HL-60/S4 treated with phorbol 12-myristate 13-acetate at 8.2 ng/mL for 4 days and 3 days (cell line): Measurements from ENCODE around the gene USP5.
"Not testable (repeated sequence)": the region's sequence is repeated elsewhere in the genome, so short reads cannot be mapped to it uniquely, and the experiment has no call there.

Source experiments
- in situ Hi-C: fragments of 300-500 bp; cut with MboI; formaldehyde crosslinking; loops from 2 replicates; pipeline ENCODE4 v1.15.0; 2022; ENCODE audit warnings: low sequenced_read_pairs

USP5 gene

GRCh38 chr12:6861391-6861790 lies 9.4 kb downstream of the USP5 start:
- in situ Hi-C loops = no loop called here

GRCh38 chr12:6863033-6863432 lies 11.1 kb downstream of the USP5 start:
- in situ Hi-C loops = no loop called here

GRCh38 chr12:6863586-6864321 lies 11.8 kb downstream of the USP5 start:
- in situ Hi-C loops = no loop called here

- in situ Hi-C loops = not testable (repeated sequence)
These were observed 13.4 kb downstream of the USP5 start for GRCh38 chr12:6865307-6865706.

GRCh38 chr12:6866163-6866919 lies 14.4 kb downstream of the USP5 start:
- in situ Hi-C loops = no loop called here

GRCh38 chr12:6866920-6867412 lies 15.0 kb downstream of the USP5 start:
- in situ Hi-C loops = no loop called here

GRCh38 chr12:6867413-6868210 lies 15.7 kb downstream of the USP5 start, which contains the start of gene TPI1:
Gene TPI1 (plus strand): TSS chr12:6867531. CDS start chr12:6867567, 36 bp downstream.
- in situ Hi-C loops = no loop called here

- in situ Hi-C loops = no loop called here
These were observed 16.5 kb downstream of the USP5 start for GRCh38 chr12:6868211-6869048.

- in situ Hi-C loops = no loop called here
These were observed 17.4 kb downstream of the USP5 start for GRCh38 chr12:6869049-6870021.

GRCh38 chr12:6870304-6870703 lies 18.4 kb downstream of the USP5 start:
- in situ Hi-C loops = not testable (repeated sequence)

- in situ Hi-C loops = no loop called here
These were observed 19.4 kb downstream of the USP5 start for GRCh38 chr12:6871052-6871957.

GRCh38 chr12:6872073-6873048 lies 20.4 kb downstream of the USP5 start:
- in situ Hi-C loops = no loop called here

- in situ Hi-C loops = no loop called here
These were observed 21.4 kb downstream of the USP5 start, which contains the start of gene SPSB2 for GRCh38 chr12:6873094-6874014. Gene SPSB2 (minus strand): TSS chr12:6873303. CDS start chr12:6872901, 402 bp downstream.

GRCh38 chr12:6874015-6874368 lies 22.0 kb downstream of the USP5 start:
- in situ Hi-C loops = not testable (repeated sequence)

GRCh38 chr12:6879824-6880223 lies 27.9 kb downstream of the USP5 start:
- in situ Hi-C loops = not testable (repeated sequence)

- in situ Hi-C loops = no loop called here
These were observed 31.3 kb downstream of the USP5 start for GRCh38 chr12:6883252-6883651.
